NCI-H128 (cell line): ENCODE results near the gene LRRC26.
"Not testable (repeated sequence)": the region's sequence is repeated elsewhere in the genome, so short reads cannot be mapped to it uniquely, and the experiment has no call there.

ENCODE experiments used
- DNase-seq: peaks from one replicate; lab custom pipeline; 2025; ENCODE audit not compliant: unreplicated experiment; lab: John Stamatoyannopoulos, UW

Gene LRRC26

DNA sequence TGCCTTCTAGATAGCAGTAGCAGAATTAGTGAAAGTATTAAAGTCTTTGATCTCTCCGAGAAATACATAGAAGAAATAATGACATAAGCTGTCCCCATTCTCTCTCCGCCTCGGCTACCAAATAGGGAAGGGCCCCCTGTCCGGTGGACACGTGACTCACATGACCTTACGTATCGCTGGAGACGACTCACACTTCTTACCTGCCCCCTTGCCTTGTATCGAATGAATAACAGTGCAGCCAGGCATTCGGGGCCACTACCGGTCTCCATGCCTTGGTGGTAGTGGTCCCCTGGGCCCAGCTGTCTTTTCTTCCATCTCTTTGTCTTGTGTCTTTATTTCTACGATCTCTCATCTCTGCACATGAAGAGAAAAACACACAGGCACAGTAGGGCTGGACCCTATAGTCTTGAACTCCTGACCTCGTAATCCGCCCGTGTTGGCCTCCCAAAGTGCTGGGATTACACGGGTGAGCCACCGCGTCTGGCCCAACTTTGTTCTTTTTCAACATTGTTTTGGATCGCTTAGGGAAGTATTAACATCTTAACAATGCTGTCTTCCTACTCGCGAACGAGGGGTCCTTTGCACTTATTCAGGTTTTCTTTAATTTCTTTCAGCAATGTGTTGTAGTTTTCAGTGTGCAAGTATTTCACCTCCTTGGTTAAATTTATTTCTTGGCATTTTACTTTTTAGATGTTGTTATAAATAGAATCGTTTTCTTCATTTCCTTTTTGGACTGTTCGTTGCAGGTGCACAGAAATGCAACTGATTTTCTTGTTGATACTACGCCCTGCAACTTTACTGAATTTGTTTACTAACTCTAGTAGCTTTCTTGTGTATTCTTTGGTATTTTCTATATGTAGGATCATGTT, 47.7 kb downstream of the LRRC26 start:
- DNase-seq = not testable (repeated sequence)
